ENCODE measurements around the gene ASCC2. TPM values are rescaled to one million over a fixed set of nuclear protein-coding genes. Genes with fewer than 3 reads are reported as not detected.

Gene ASCC2
- total RNA-seq, 1 experiment from 2014 or later = 54.9 TPM

DNA sequence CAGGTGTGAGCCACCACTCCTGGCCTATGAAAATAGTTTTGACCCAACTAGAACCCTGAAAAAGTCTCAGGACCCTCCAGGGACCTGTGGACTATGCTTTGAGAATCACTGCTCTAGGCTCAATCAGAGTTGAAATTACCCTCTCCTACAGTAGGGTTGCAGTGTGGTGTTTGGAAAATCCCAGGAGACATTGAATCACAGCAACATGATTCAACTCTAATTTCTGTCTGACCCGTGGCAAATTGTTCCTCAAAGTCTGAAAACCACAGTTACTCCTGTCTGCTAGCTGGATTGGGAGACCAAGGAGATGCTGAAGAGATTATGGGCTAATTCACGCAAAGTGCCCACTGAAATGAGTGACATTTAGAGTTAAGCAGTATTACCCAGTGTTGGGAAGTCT lies 39.5 kb upstream of the ASCC2 start:
- POLR2A ChIA-PET (ENCODE audit: low non-redundant PET) = no interaction called here
- intact Hi-C loops (cut with micrococcal nuclease; ENCODE audit: unreplicated experiment) = no loop called here
- H3K9me3 ChIP-seq (ENCODE audit: low read depth, low read length, poor library complexity, severe bottlenecking) = no peaks in the 10 kb centered on the region
- CTCF ChIA-PET = no interaction called here
- no peak overlapping the region for H3K4me3 ChIP-seq (ENCODE audit: low read depth, low read length, poor library complexity, severe bottlenecking)
- peak; percentile 67 for DNase-seq (ENCODE audit: low spot score)
- BruUV-seq (replicated peaks) = no TSS peak
- H3K27ac ChIP-seq (ENCODE audit: low read depth, low read length, poor library complexity, severe bottlenecking) = no peak overlapping the region
- H3K27me3 ChIP-seq (replicated peaks; ENCODE audit: insufficient read depth, low read depth, low read length, poor library complexity) = no peaks in the 10 kb centered on the region
- no peaks in the 10 kb centered on the region for H3K36me3 ChIP-seq (ENCODE audit: insufficient read depth, low read length, poor library complexity, severe bottlenecking)
- TF ChIP-seq CTCF (conservative IDR thresholded peaks at IDR 0.05; ENCODE audit: low read depth, low read length) = no peak
- TF ChIP-seq EZH2 (IDR thresholded peaks at IDR 0.05; ENCODE audit: borderline replicate concordance, low read depth, low read length, poor library complexity, severe bottlenecking) = no peak
- peaks cover 14% of the 10 kb centered on the region for H3K4me1 ChIP-seq (ENCODE audit: insufficient read depth, low read length, poor library complexity, severe bottlenecking)

DNA sequence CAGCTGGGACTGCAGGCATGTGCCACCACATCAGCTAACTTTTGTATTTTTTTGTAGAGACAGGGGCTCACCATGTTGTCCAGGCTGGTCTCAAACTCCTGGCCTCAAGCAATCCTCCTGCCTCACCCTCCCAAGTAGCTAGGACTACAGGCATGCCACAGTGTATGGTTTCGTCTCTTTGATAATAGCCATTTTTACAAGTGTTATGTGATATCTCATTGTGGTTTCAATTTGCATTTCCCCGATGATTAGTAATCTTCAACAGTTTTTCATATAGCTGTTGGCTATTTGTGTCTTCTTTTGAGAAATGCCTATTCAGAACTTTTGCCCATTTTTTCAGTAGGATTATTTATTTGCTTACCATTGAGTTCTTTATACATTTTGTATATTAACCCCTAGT lies 35.9 kb upstream of the ASCC2 start:
- no peak for TF ChIP-seq CTCF (conservative IDR thresholded peaks at IDR 0.05; ENCODE audit: low read depth, low read length)
- Histone ChIP-seq H3K27me3 (replicated peaks; ENCODE audit: insufficient read depth, low read depth, low read length, poor library complexity) (no peaks in the 10 kb centered on the region), H3K9me3 (ENCODE audit: low read depth, low read length, poor library complexity, severe bottlenecking) (no peaks in the 10 kb centered on the region), H3K27ac (ENCODE audit: low read depth, low read length, poor library complexity, severe bottlenecking) (no peak overlapping the region), H3K4me1 (ENCODE audit: insufficient read depth, low read length, poor library complexity, severe bottlenecking) (peaks cover 30% of the 10 kb centered on the region), H3K36me3 (ENCODE audit: insufficient read depth, low read length, poor library complexity, severe bottlenecking) (no peaks in the 10 kb centered on the region), H3K4me3 (ENCODE audit: low read depth, low read length, poor library complexity, severe bottlenecking) (no peak overlapping the region)
- ChIA-PET CTCF (no interaction called here), POLR2A (ENCODE audit: low non-redundant PET) (no interaction called here)
- DNase-seq (ENCODE audit: low spot score) = no peak
- BruUV-seq (replicated peaks) = no TSS peak
- intact Hi-C loops (cut with micrococcal nuclease; ENCODE audit: unreplicated experiment) = no loop called here

- POLR2A ChIA-PET (ENCODE audit: low non-redundant PET) = no interaction called here
- Histone ChIP-seq H3K27ac (ENCODE audit: low read depth, low read length, poor library complexity, severe bottlenecking) (no peak overlapping the region), H3K9me3 (ENCODE audit: low read depth, low read length, poor library complexity, severe bottlenecking) (no peaks in the 10 kb centered on the region), H3K4me1 (ENCODE audit: insufficient read depth, low read length, poor library complexity, severe bottlenecking) (peaks cover 29% of the 10 kb centered on the region), H3K27me3 (replicated peaks; ENCODE audit: insufficient read depth, low read depth, low read length, poor library complexity) (no peaks in the 10 kb centered on the region), H3K36me3 (ENCODE audit: insufficient read depth, low read length, poor library complexity, severe bottlenecking) (no peaks in the 10 kb centered on the region), H3K4me3 (ENCODE audit: low read depth, low read length, poor library complexity, severe bottlenecking) (no peak overlapping the region)
- no TSS peak for BruUV-seq (replicated peaks)
- DNase-seq (ENCODE audit: low spot score) = no peak
- intact Hi-C loops (cut with micrococcal nuclease; ENCODE audit: unreplicated experiment) = no loop called here
- TF ChIP-seq CTCF (conservative IDR thresholded peaks at IDR 0.05; ENCODE audit: low read depth, low read length) = no peak
- no peak for TF ChIP-seq EZH2 (IDR thresholded peaks at IDR 0.05; ENCODE audit: borderline replicate concordance, low read depth, low read length, poor library complexity, severe bottlenecking)
- CTCF ChIA-PET = no interaction called here
Measured at GRCh38 chr22:29872989-29873388, 34.9 kb upstream of the ASCC2 start.
